Measurements from ENCODE around the gene KHDRBS2. TPM values are rescaled to one million over a fixed set of nuclear protein-coding genes. Genes with fewer than 3 reads are reported as not detected.

KHDRBS2 gene
- total and polyA plus RNA-seq, 2 of the 13 experiments (the other 11 are each of a cell fraction or from before 2014, with no cell fraction given): not detected

- ATAC-seq (no peak), FAIRE-seq (no peak), DNase-seq (ENCODE audit: low spot score) (no peak)
- Histone ChIP-seq H3K4me3 (replicated peaks in 1 of 3; ENCODE audit: insufficient read depth in 1 of 3, low read depth in 2 of 3, low read length in 3 of 3) (no peak overlapping the region), H3K27me3 (ENCODE audit: control insufficient read depth in 1 of 2, insufficient read depth in 2 of 2, low read length in 2 of 2) (no peaks in the 10 kb centered on the region), H3K27ac (ENCODE audit: extremely low read length, insufficient read depth, low read length) (no peak overlapping the region), H3K9ac (ENCODE audit: insufficient read depth, low read depth, low read length) (no peak overlapping the region), H4K20me1 (ENCODE audit: insufficient read depth, low read length) (no peaks in the 10 kb centered on the region), H3K79me2 (ENCODE audit: insufficient read depth, low read length) (no peaks in the 10 kb centered on the region), H3K4me1 (ENCODE audit: insufficient read depth, low read length) (no peaks in the 10 kb centered on the region), H3K36me3 (replicated peaks in 1 of 2; ENCODE audit: control insufficient read depth in 1 of 2, insufficient read depth in 2 of 2, low read length in 2 of 2) (no peaks in the 10 kb centered on the region), H2AFZ (ENCODE audit: low read length) (no peak overlapping the region), H3K4me2 (ENCODE audit: low read depth, low read length) (no peak overlapping the region), H3K9me3 (ENCODE audit: low read length) (no peaks in the 10 kb centered on the region)
- BruUV-seq (replicated peaks): no TSS peak
- ChIA-PET CTCF (ENCODE audit: low intra/inter-chr PET ratio, low total read pairs) (no interaction called here), POLR2A (no interaction called here)
- 3% methylated on average over 2 of the region's 2 CpGs for WGBS (ENCODE audit: low lambda C conversion rate)
- intact Hi-C loops (cut with micrococcal nuclease; ENCODE audit: unreplicated experiment) (no loop called here), in situ Hi-C loops (cut with HindIII; ENCODE audit: extremely low pct_ligation_motif_present, low pct_unique_long_range_greater_than_20kb) (no loop called here)
- TF ChIP-seq NAIF1 (CRISPR knock-in tag; IDR thresholded peaks at IDR 0.05; ENCODE audit: borderline replicate concordance) (no peak), ZNF329 (CRISPR knock-in tag; IDR thresholded peaks at IDR 0.05; ENCODE audit: low read depth) (no peak), GATA4 (IDR thresholded peaks at IDR 0.05; ENCODE audit: borderline replicate concordance, low read depth) (no peak), CEBPG (CRISPR knock-in tag; IDR thresholded peaks at IDR 0.05) (no peak), TMF1 (CRISPR knock-in tag; IDR thresholded peaks at IDR 0.05; ENCODE audit: low read depth) (no peak), ZNF788 (CRISPR knock-in tag; IDR thresholded peaks at IDR 0.05; ENCODE audit: borderline replicate concordance) (no peak), ZSCAN12 (CRISPR knock-in tag; IDR thresholded peaks at IDR 0.05) (no peak), ZNF441 (CRISPR knock-in tag; IDR thresholded peaks at IDR 0.05; ENCODE audit: borderline replicate concordance) (no peak), ZNF546 (CRISPR knock-in tag; conservative IDR thresholded peaks at IDR 0.05) (no peak), AGO2 (optimal IDR thresholded peaks at IDR 0.05; ENCODE audit: low read depth, low read length) (no peak), ZNF253 (CRISPR knock-in tag; IDR thresholded peaks at IDR 0.05; ENCODE audit: borderline replicate concordance) (no peak), ZNF30 (CRISPR knock-in tag; IDR thresholded peaks at IDR 0.05) (no peak), KAT8 (CRISPR knock-in tag; IDR thresholded peaks at IDR 0.05) (no peak), CBX2 (IDR thresholded peaks at IDR 0.05; ENCODE audit: low read depth, low read length) (no peak), CBX2 (CRISPR knock-in tag; IDR thresholded peaks at IDR 0.05; ENCODE audit: low read depth) (no peak), EEA1 (CRISPR knock-in tag; IDR thresholded peaks at IDR 0.05; ENCODE audit: borderline replicate concordance) (no peak), WIZ (CRISPR knock-in tag; IDR thresholded peaks at IDR 0.05) (no peak), ADNP (CRISPR knock-in tag; IDR thresholded peaks at IDR 0.05) (no peak), POLR2G (IDR thresholded peaks at IDR 0.05; ENCODE audit: low read depth, low read length) (no peak), ZNF773 (CRISPR knock-in tag; IDR thresholded peaks at IDR 0.05; ENCODE audit: borderline replicate concordance) (no peak)
- TF ChIP-seq, protein P1, sequence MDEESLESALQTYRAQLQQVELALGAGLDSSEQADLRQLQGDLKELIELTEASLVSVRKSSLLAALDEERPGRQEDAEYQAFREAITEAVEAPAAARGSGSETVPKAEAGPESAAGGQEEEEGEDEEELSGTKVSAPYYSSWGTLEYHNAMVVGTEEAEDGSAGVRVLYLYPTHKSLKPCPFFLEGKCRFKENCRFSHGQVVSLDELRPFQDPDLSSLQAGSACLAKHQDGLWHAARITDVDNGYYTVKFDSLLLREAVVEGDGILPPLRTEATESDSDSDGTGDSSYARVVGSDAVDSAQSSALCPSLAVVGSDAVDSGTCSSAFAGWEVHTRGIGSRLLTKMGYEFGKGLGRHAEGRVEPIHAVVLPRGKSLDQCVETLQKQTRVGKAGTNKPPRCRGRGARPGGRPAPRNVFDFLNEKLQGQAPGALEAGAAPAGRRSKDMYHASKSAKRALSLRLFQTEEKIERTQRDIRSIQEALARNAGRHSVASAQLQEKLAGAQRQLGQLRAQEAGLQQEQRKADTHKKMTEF (CRISPR knock-in tag; IDR thresholded peaks at IDR 0.05): no peak
These were observed 200.0 kb downstream of the KHDRBS2 start for GRCh38 chr6:62086047-62086446.

Data from HepG2 (cell line).